ENCODE results near the gene FAT4.
A peak's percentile ranks its signal among the peaks of the same experiment; 100 is the strongest.

The FAT4 gene

DNA sequence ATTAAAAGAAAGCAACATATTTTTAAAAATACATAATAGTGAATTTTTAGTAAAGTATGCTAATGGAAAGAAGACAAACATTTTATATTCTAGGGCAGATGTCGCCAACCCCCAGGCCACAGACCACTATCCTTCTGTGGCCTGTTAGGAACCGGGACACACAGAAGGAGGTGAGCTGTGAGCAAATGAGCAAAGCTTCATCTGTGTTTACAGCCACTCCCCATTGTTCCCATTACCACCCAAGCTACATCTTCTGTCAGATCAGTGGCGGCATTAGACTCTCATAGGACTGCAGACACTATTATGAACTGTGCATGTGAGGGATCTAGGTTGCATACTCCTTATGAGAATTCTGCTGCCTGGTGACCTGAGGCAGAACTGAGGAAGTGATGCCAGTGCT lies 37.0 kb upstream of the FAT4 start:
- no peaks in the 10 kb centered on the region for H3K9me3 ChIP-seq (ENCODE audit: insufficient read depth, low read length, severe bottlenecking)
- TF ChIP-seq EZH2 (IDR thresholded peaks at IDR 0.05; ENCODE audit: borderline replicate concordance, low read depth, low read length, severe bottlenecking) (no peak), CTCF (IDR thresholded peaks at IDR 0.05; ENCODE audit: borderline replicate concordance, extremely low read depth, low read length, poor library complexity, severe bottlenecking) (no peak)
- ATAC-seq (ENCODE audit: insufficient read depth, low read depth) (no peak), DNase-seq (no peak)
- no peak overlapping the region for H3K4me2 ChIP-seq (ENCODE audit: insufficient read depth, low read length)
- no peak overlapping the region for H2AFZ ChIP-seq (ENCODE audit: low read depth, low read length)
- H3K79me2 ChIP-seq (ENCODE audit: insufficient read depth, low read length), result no peaks in the 10 kb centered on the region
- H3K27me3 ChIP-seq (ENCODE audit: insufficient read depth, low read length, poor library complexity), result no peaks in the 10 kb centered on the region
- no peaks in the 10 kb centered on the region for H4K20me1 ChIP-seq (ENCODE audit: insufficient read depth, low read length)
- no peaks in the 10 kb centered on the region for H3K36me3 ChIP-seq (ENCODE audit: insufficient read depth, low read length)
- H3K4me1 ChIP-seq (ENCODE audit: insufficient read depth, low read length), result no peaks in the 10 kb centered on the region
- H3K27ac ChIP-seq (ENCODE audit: low read length), result no peak overlapping the region
- H3K9ac ChIP-seq (ENCODE audit: low read depth, low read length), result no peak overlapping the region
- no peak overlapping the region for H3K4me3 ChIP-seq (ENCODE audit: low read depth in 1 of 2, low read length in 2 of 2)

- H3K4me1 ChIP-seq (ENCODE audit: insufficient read depth, low read length), result no peaks in the 10 kb centered on the region
- no peaks in the 10 kb centered on the region for H3K36me3 ChIP-seq (ENCODE audit: insufficient read depth, low read length)
- no peak overlapping the region for H3K4me2 ChIP-seq (ENCODE audit: insufficient read depth, low read length)
- no peaks in the 10 kb centered on the region for H3K79me2 ChIP-seq (ENCODE audit: insufficient read depth, low read length)
- H3K4me3 ChIP-seq (ENCODE audit: low read depth in 1 of 2, low read length in 2 of 2), result no peak overlapping the region
- no peak overlapping the region for H3K9ac ChIP-seq (ENCODE audit: low read depth, low read length)
- no peak for TF ChIP-seq EZH2 (IDR thresholded peaks at IDR 0.05; ENCODE audit: borderline replicate concordance, low read depth, low read length, severe bottlenecking)
- TF ChIP-seq CTCF (IDR thresholded peaks at IDR 0.05; ENCODE audit: borderline replicate concordance, extremely low read depth, low read length, poor library complexity, severe bottlenecking), result no peak
- H3K27ac ChIP-seq (ENCODE audit: low read length), result no peak overlapping the region
- ATAC-seq (ENCODE audit: insufficient read depth, low read depth) (no peak), DNase-seq (no peak)
- H4K20me1 ChIP-seq (ENCODE audit: insufficient read depth, low read length), result no peaks in the 10 kb centered on the region
- H3K9me3 ChIP-seq (ENCODE audit: insufficient read depth, low read length, severe bottlenecking), result no peaks in the 10 kb centered on the region
- H3K27me3 ChIP-seq (ENCODE audit: insufficient read depth, low read length, poor library complexity), result no peaks in the 10 kb centered on the region
- H2AFZ ChIP-seq (ENCODE audit: low read depth, low read length), result no peak overlapping the region
These were observed 33.8 kb upstream of the FAT4 start for GRCh38 chr4:125280892-125281403.

DNA sequence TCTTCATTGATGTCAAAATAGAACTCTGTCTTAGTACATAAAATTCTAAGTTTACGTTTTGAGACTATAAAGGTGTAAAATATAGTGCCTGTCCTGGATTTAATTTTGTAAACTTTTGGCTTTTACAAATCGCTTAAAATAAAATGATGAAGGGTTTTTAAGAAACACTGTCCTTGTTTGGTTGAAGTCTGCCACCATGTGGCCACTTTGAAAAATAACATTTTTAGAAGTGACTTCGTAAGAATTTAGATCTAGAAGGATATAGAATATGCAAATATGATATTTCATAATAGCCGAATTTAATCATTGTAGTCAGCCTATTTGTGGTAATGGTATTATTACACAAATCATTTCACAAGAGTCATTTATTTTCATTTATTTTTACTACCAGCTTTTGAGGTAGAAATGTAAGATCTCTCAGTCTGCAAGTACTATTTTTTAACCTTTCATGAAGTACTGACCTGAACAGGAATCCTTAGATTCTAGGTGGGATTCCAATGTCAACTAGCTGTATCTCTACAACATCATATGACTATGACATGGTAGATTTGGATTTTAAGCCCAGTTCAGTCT lies 31.0 kb upstream of the FAT4 start:
- Histone ChIP-seq H2AFZ (ENCODE audit: low read depth, low read length) (no peak overlapping the region), H3K4me3 (ENCODE audit: low read depth in 1 of 2, low read length in 2 of 2) (no peak overlapping the region), H3K79me2 (ENCODE audit: insufficient read depth, low read length) (no peaks in the 10 kb centered on the region), H3K4me2 (ENCODE audit: insufficient read depth, low read length) (no peak overlapping the region), H3K36me3 (ENCODE audit: insufficient read depth, low read length) (no peaks in the 10 kb centered on the region), H3K27ac (ENCODE audit: low read length) (no peak overlapping the region), H3K4me1 (ENCODE audit: insufficient read depth, low read length) (no peaks in the 10 kb centered on the region), H4K20me1 (ENCODE audit: insufficient read depth, low read length) (no peaks in the 10 kb centered on the region), H3K9ac (ENCODE audit: low read depth, low read length) (no peak overlapping the region), H3K9me3 (ENCODE audit: insufficient read depth, low read length, severe bottlenecking) (no peaks in the 10 kb centered on the region), H3K27me3 (ENCODE audit: insufficient read depth, low read length, poor library complexity) (no peaks in the 10 kb centered on the region)
- ATAC-seq (ENCODE audit: insufficient read depth, low read depth), result no peak
- no peak for DNase-seq
- TF ChIP-seq EZH2 (IDR thresholded peaks at IDR 0.05; ENCODE audit: borderline replicate concordance, low read depth, low read length, severe bottlenecking) (no peak), CTCF (IDR thresholded peaks at IDR 0.05; ENCODE audit: borderline replicate concordance, extremely low read depth, low read length, poor library complexity, severe bottlenecking) (peak; percentile 55)

Measured in DND-41 (cell line).